Measurements from ENCODE around the gene PTGER2.

PTGER2 gene

GRCh38 chr14:52325126-52325525 is 11.0 kb downstream of the PTGER2 start:
- no peaks in the 10 kb centered on the region for H3K9me2 ChIP-seq (replicated peaks; ENCODE audit: low read depth, low read length)
- no peak overlapping the region for H3K4me2 ChIP-seq (ENCODE audit: low read depth, low read length, poor library complexity, severe bottlenecking)
- H3K79me2 ChIP-seq (ENCODE audit: insufficient read depth, low read length) = no peaks in the 10 kb centered on the region
- no peaks in the 10 kb centered on the region for H3F3A ChIP-seq (ENCODE audit: low read depth)
- no peak overlapping the region for H3K9ac ChIP-seq (ENCODE audit: low read depth, low read length, poor library complexity, severe bottlenecking)
- H3K36me3 ChIP-seq (ENCODE audit: insufficient read depth, low read length) = no peaks in the 10 kb centered on the region
- no peaks in the 10 kb centered on the region for H4K20me1 ChIP-seq (ENCODE audit: insufficient read depth, low read length, poor library complexity, severe bottlenecking)
- H2AFZ ChIP-seq (ENCODE audit: low read length) = no peak overlapping the region
- no peaks in the 10 kb centered on the region for H3K27me3 ChIP-seq (ENCODE audit: insufficient read depth, low read length, poor library complexity, severe bottlenecking)
- peaks cover 7% of the 10 kb centered on the region; the same call in 1 of the 2 replicates for H3K9me3 ChIP-seq (ENCODE audit: insufficient read depth, low read depth, low read length)
- TF ChIP-seq EZH2phosphoT487 (IDR thresholded peaks at IDR 0.05; ENCODE audit: borderline replicate concordance) = no peak
- no peak for TF ChIP-seq CTCF (conservative IDR thresholded peaks at IDR 0.05; ENCODE audit: low read length)
- no peak overlapping the region for H3K4me3 ChIP-seq (ENCODE audit: low read length, poor library complexity, severe bottlenecking)
- H3K4me1 ChIP-seq (ENCODE audit: insufficient read depth, low read length, poor library complexity, severe bottlenecking) = peaks cover 7% of the 10 kb centered on the region

GRCh38 chr14:52325630-52326029 is 11.5 kb downstream of the PTGER2 start:
- H3K4me2 ChIP-seq (ENCODE audit: low read depth, low read length, poor library complexity, severe bottlenecking) = no peak overlapping the region
- no peak overlapping the region for H2AFZ ChIP-seq (ENCODE audit: low read length)
- no peaks in the 10 kb centered on the region for H3K79me2 ChIP-seq (ENCODE audit: insufficient read depth, low read length)
- no peaks in the 10 kb centered on the region for H3K9me2 ChIP-seq (replicated peaks; ENCODE audit: low read depth, low read length)
- H3F3A ChIP-seq (ENCODE audit: low read depth) = no peaks in the 10 kb centered on the region
- no peaks in the 10 kb centered on the region for H4K20me1 ChIP-seq (ENCODE audit: insufficient read depth, low read length, poor library complexity, severe bottlenecking)
- H3K4me3 ChIP-seq (ENCODE audit: low read length, poor library complexity, severe bottlenecking) = no peak overlapping the region
- peaks cover 3% of the 10 kb centered on the region for H3K4me1 ChIP-seq (ENCODE audit: insufficient read depth, low read length, poor library complexity, severe bottlenecking)
- H3K27me3 ChIP-seq (ENCODE audit: insufficient read depth, low read length, poor library complexity, severe bottlenecking) = no peaks in the 10 kb centered on the region
- TF ChIP-seq CTCF (conservative IDR thresholded peaks at IDR 0.05; ENCODE audit: low read length) (no peak), EZH2phosphoT487 (IDR thresholded peaks at IDR 0.05; ENCODE audit: borderline replicate concordance) (no peak)
- H3K36me3 ChIP-seq (ENCODE audit: insufficient read depth, low read length) = no peaks in the 10 kb centered on the region
- no peak overlapping the region for H3K9ac ChIP-seq (ENCODE audit: low read depth, low read length, poor library complexity, severe bottlenecking)
- H3K9me3 ChIP-seq (ENCODE audit: insufficient read depth, low read depth, low read length) = peaks cover 7% of the 10 kb centered on the region; the same call in 1 of the 2 replicates

GRCh38 chr14:52327374-52328226 is 13.5 kb downstream of the PTGER2 start:
- Histone ChIP-seq H3K4me2 (ENCODE audit: low read depth, low read length, poor library complexity, severe bottlenecking) (no peak overlapping the region), H3K9ac (ENCODE audit: low read depth, low read length, poor library complexity, severe bottlenecking) (no peak overlapping the region)
- TF ChIP-seq EZH2phosphoT487 (IDR thresholded peaks at IDR 0.05; ENCODE audit: borderline replicate concordance) = no peak
- TF ChIP-seq CTCF (conservative IDR thresholded peaks at IDR 0.05; ENCODE audit: low read length) = no peak

More at GRCh38 chr14:52327374-52328226, 13.5 kb downstream of the PTGER2 start:
- Histone ChIP-seq H3K27me3 (ENCODE audit: insufficient read depth, low read length, poor library complexity, severe bottlenecking) (no peaks in the 10 kb centered on the region), H3K36me3 (ENCODE audit: insufficient read depth, low read length) (no peaks in the 10 kb centered on the region), H3K4me3 (ENCODE audit: low read length, poor library complexity, severe bottlenecking) (no peak overlapping the region), H3F3A (ENCODE audit: low read depth) (no peaks in the 10 kb centered on the region), H3K9me2 (replicated peaks; ENCODE audit: low read depth, low read length) (no peaks in the 10 kb centered on the region), H3K79me2 (ENCODE audit: insufficient read depth, low read length) (no peaks in the 10 kb centered on the region), H3K9me3 (ENCODE audit: insufficient read depth, low read depth, low read length) (no peaks in the 10 kb centered on the region), H4K20me1 (ENCODE audit: insufficient read depth, low read length, poor library complexity, severe bottlenecking) (no peaks in the 10 kb centered on the region), H3K4me1 (ENCODE audit: insufficient read depth, low read length, poor library complexity, severe bottlenecking) (peaks cover 3% of the 10 kb centered on the region), H2AFZ (ENCODE audit: low read length) (no peak overlapping the region)
